Liver (tissue), 9 donors: ENCODE results near the gene ZNF492. TPM values are rescaled to one million over a fixed set of nuclear protein-coding genes. Genes with fewer than 3 reads are reported as not detected.
A peak's percentile ranks its signal among the peaks of the same experiment; 100 is the strongest.

Source experiments
- DNase-seq: peaks from one replicate; pipeline ENCODE4 v3.0.0-alpha.2; 2017; ENCODE audit warnings: low spot score
- H3K27ac ChIP-seq, 2 donors: one replicate each; pipeline ENCODE4 v1.7.0; 2013; ENCODE audit warnings: inconsistent platforms in 2 of 2, low read length in 2 of 2, control low read depth in 1 of 2, low read depth in 1 of 2, mild to moderate bottlenecking in 1 of 2
- H3K27me3 ChIP-seq, 4 donors: one replicate each; pipeline versions ENCODE4 v1.6.1 to v1.7.0; 2013; ENCODE audit warnings: low read length in 3 of 4, inconsistent platforms in 1 of 4, mild to moderate bottlenecking in 1 of 4, moderate library complexity in 1 of 4; ENCODE audit not compliant: control insufficient read depth in 4 of 4, insufficient read depth in 4 of 4
- H3K36me3 ChIP-seq, 4 donors: one replicate each; pipeline versions ENCODE4 v1.6.1 to v1.7.0; 2013; ENCODE audit warnings: low read length in 3 of 4, mild to moderate bottlenecking in 3 of 4, low read depth in 1 of 4, moderate library complexity in 1 of 4; ENCODE audit not compliant: control insufficient read depth in 4 of 4, insufficient read depth in 3 of 4
- H3K4me1 ChIP-seq, 4 donors: one replicate each; pipeline versions ENCODE4 v1.6.1 to v1.7.0; 2013; ENCODE audit warnings: low read length in 3 of 4, mild to moderate bottlenecking in 3 of 4, moderate library complexity in 1 of 4; ENCODE audit not compliant: control insufficient read depth in 4 of 4, insufficient read depth in 4 of 4
- H3K4me3 ChIP-seq, 3 donors: one replicate each; pipeline versions ENCODE4 v1.6.1 to v1.7.0; 2013; ENCODE audit warnings: low read length in 3 of 3, control low read depth in 1 of 3, low read depth in 1 of 3, mild to moderate bottlenecking in 1 of 3
- H3K9ac ChIP-seq, 2 donors: one replicate each; pipeline ENCODE4 v1.7.0; 2013; ENCODE audit warnings: low read length in 2 of 2, mild to moderate bottlenecking in 2 of 2, moderate library complexity in 2 of 2, control low read depth in 1 of 2, low read depth in 1 of 2
- H3K9me3 ChIP-seq, 4 donors: one replicate each; pipeline versions ENCODE4 v1.6.1 to v1.7.0; 2013; ENCODE audit warnings: low read length in 3 of 4; ENCODE audit not compliant: control insufficient read depth in 4 of 4
- CTCF ChIP-seq: fragments of 150-350 bp; IDR thresholded peaks from 2 replicates; pipeline ENCODE4 v1.5.1; 2017; ENCODE audit warnings: improper control_type of control experiment, low read depth, low read length; ENCODE audit not compliant: missing input control
- EGR1 ChIP-seq, 2 donors: IDR thresholded peaks; 2 replicates each; pipeline ENCODE4 v1.6.1; 2016 to 2018; ENCODE audit warnings: antibody characterized with exemption in 2 of 2, low read depth in 2 of 2
- FOXA1 ChIP-seq: IDR thresholded peaks from 2 replicates; pipeline ENCODE4 v1.6.1; 2016; ENCODE audit warnings: antibody characterized with exemption
- FOXA2 ChIP-seq: IDR thresholded peaks from 2 replicates; pipeline ENCODE4 v1.6.1; 2016; ENCODE audit warnings: antibody characterized with exemption
- GABPA ChIP-seq, 2 donors: IDR thresholded peaks in 1 of 2; conservative IDR thresholded peaks in 1 of 2; 2 replicates each; pipeline ENCODE4 v1.6.1; 2016; ENCODE audit warnings: antibody characterized with exemption in 2 of 2, mild to moderate bottlenecking in 1 of 2, moderate library complexity in 1 of 2
- HNF4A ChIP-seq, 2 donors: conservative IDR thresholded peaks; 2 replicates each; pipeline ENCODE4 v1.6.1; 2016; ENCODE audit warnings: antibody characterized with exemption in 2 of 2, mild to moderate bottlenecking in 2 of 2
- HNF4G ChIP-seq: IDR thresholded peaks from 2 replicates; pipeline ENCODE4 v1.6.1; 2016; ENCODE audit warnings: antibody characterized with exemption
- JUND ChIP-seq, 2 donors: IDR thresholded peaks; 2 replicates each; pipeline ENCODE4 v1.6.1; 2016; ENCODE audit warnings: antibody characterized with exemption in 2 of 2
- NR2F2 ChIP-seq: IDR thresholded peaks from 2 replicates; pipeline ENCODE4 v1.6.1; 2016; ENCODE audit warnings: antibody characterized with exemption
- RAD21 ChIP-seq, 2 donors: IDR thresholded peaks; 2 replicates each; pipeline ENCODE4 v1.6.1; 2016; ENCODE audit warnings: antibody characterized with exemption in 2 of 2, mild to moderate bottlenecking in 2 of 2
- REST ChIP-seq: IDR thresholded peaks from 2 replicates; pipeline ENCODE4 v1.6.1; 2016; ENCODE audit warnings: antibody characterized with exemption, mild to moderate bottlenecking
- RXRA ChIP-seq, 2 donors: IDR thresholded peaks; 2 replicates each; pipeline ENCODE4 v1.6.1; 2017 to 2018; ENCODE audit warnings: antibody characterized with exemption in 2 of 2, mild to moderate bottlenecking in 1 of 2
- SP1 ChIP-seq: IDR thresholded peaks from 2 replicates; pipeline ENCODE4 v1.6.1; 2018; ENCODE audit warnings: antibody characterized with exemption, mild to moderate bottlenecking
- TAF1 ChIP-seq: conservative IDR thresholded peaks from 2 replicates; pipeline ENCODE4 v1.6.1; 2016; ENCODE audit warnings: antibody characterized with exemption, mild to moderate bottlenecking
- YY1 ChIP-seq: IDR thresholded peaks from 2 replicates; pipeline ENCODE4 v1.6.1; 2016; ENCODE audit warnings: antibody characterized with exemption, mild to moderate bottlenecking
- WGBS: extraction: QIAGEN DNeasy Blood & Tissue Kit; methylation state at CpG from one replicate; pipeline ENCODE4 v1.1.7; 2013; 5-methylcytosine and 5-hydroxymethylcytosine counted together
- polyA plus RNA-seq, 2 donors: library from polyadenylated mRNA; stranded (reverse) in 1 of 2; unstranded in 1 of 2; fragments of 200-250 nt in 1 of 2; fragments of >200 nt in 1 of 2; fragmentation: Nextera tagmentation in 1 of 2; extraction: Ambion mirVana in 1 of 2; gene quantifications; one replicate each; pipeline versions ENCODE4 v1.2.1 to v1.2.3, GENCODE V29; 2013 to 2015
- total RNA-seq, 2 donors: library from RNA; depleted of rRNA; stranded (reverse); fragments of >200 nt; gene quantifications; one replicate each; pipeline ENCODE4 v1.2.3, GENCODE V29; 2014
- TF ChIP-seq, protein P1 (sequence below): IDR thresholded peaks from 2 replicates; pipeline ENCODE4 v1.6.1; 2016; ENCODE audit warnings: antibody characterized with exemption
- TF ChIP-seq, protein P2 (sequence below): IDR thresholded peaks from 2 replicates; pipeline ENCODE4 v1.6.1; 2016; ENCODE audit warnings: antibody characterized with exemption
- donor health status: healthy.
- donor health status: healthy.
- donor health status: healthy.
- donor health status: healthy.
- donor health status: healthy.

ZNF492 gene
- total and polyA plus RNA-seq, 4 donors: under 0.01 to 2.4 (median 0.01) TPM; not detected in 1

- Histone ChIP-seq H3K36me3 (no peaks in the 10 kb centered on the region), H3K27me3 (peaks cover 0 to 4% (median 0%) of the 10 kb centered on the region in 4 donors), H3K4me3 (no peak overlapping the region), H3K9me3 (peaks cover 3 to 16% (median 6%) of the 10 kb centered on the region in 4 donors), H3K9ac (no peak overlapping the region), H3K4me1 (no peaks in the 10 kb centered on the region), H3K27ac (no peak overlapping the region)
- DNase-seq: no peak
- TF ChIP-seq, protein P1, sequence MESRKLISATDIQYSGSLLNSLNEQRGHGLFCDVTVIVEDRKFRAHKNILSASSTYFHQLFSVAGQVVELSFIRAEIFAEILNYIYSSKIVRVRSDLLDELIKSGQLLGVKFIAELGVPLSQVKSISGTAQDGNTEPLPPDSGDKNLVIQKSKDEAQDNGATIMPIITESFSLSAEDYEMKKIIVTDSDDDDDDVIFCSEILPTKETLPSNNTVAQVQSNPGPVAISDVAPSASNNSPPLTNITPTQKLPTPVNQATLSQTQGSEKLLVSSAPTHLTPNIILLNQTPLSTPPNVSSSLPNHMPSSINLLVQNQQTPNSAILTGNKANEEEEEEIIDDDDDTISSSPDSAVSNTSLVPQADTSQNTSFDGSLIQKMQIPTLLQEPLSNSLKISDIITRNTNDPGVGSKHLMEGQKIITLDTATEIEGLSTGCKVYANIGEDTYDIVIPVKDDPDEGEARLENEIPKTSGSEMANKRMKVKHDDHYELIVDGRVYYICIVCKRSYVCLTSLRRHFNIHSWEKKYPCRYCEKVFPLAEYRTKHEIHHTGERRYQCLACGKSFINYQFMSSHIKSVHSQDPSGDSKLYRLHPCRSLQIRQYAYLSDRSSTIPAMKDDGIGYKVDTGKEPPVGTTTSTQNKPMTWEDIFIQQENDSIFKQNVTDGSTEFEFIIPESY: no peak
- TF ChIP-seq TAF1: no peak
- no peak for TF ChIP-seq REST
- 80% methylated on average over 1 of the region's 1 CpG for WGBS
Observed at GRCh38 chr19:22620912-22621311, 13.2 kb upstream of the ZNF492 start.

DNA sequence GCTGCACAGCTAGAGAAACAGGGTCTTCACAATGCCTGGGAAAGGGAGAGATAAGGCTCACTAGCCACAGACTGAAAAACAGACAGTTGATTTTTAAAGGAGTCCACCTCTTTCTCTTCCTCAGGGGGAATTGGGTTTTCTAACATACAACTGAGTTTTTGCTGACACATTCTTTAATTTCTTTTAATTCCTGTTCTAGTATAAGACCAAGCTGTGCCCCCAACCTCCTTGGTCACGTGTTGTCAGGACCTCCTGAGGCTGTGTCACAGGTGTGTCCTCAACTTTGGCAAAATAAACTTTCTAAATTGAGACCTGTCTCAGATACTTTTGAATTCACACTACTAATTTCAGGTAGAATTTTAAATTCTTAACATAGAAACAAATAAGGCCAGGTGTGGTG lies 12.1 kb upstream of the ZNF492 start:
- Histone ChIP-seq H3K9ac (no peak overlapping the region), H3K4me1 (no peaks in the 10 kb centered on the region), H3K9me3 (peaks cover 0 to 8% (median 5%) of the 10 kb centered on the region in 4 donors), H3K27ac (no peak overlapping the region), H3K27me3 (peaks cover 0 to 4% (median 0%) of the 10 kb centered on the region in 4 donors), H3K4me3 (no peak overlapping the region), H3K36me3 (no peaks in the 10 kb centered on the region)
- 46% methylated on average over 1 of the region's 1 CpG for WGBS
- TF ChIP-seq YY1: no peak
- TF ChIP-seq SP1: no peak
- no peak for TF ChIP-seq RAD21 (IDR thresholded peaks at IDR 0.05)
- no peak for DNase-seq

GRCh38 chr19:22622901-22623840 lies 11.0 kb upstream of the ZNF492 start:
- Histone ChIP-seq H3K9ac (no peak overlapping the region), H3K4me3 (peak overlapping the region in 1 of 3 donors; percentile 32), H3K27ac (no peak overlapping the region), H3K36me3 (no peaks in the 10 kb centered on the region), H3K27me3 (peaks cover 0 to 4% (median 0%) of the 10 kb centered on the region in 4 donors), H3K4me1 (no peaks in the 10 kb centered on the region), H3K9me3 (peaks cover 0 to 10% (median 2%) of the 10 kb centered on the region in 4 donors)
- DNase-seq: no peak
- WGBS: 7% methylated on average over 71 of the region's 71 CpGs
- no peak for TF ChIP-seq SP1
- TF ChIP-seq FOXA2: no peak
- no peak for TF ChIP-seq JUND (IDR thresholded peaks at IDR 0.05)
- TF ChIP-seq GABPA (IDR thresholded peaks at IDR 0.05 in 1 of 2, conservative IDR thresholded peaks at IDR 0.05 in 1 of 2): no peak
- TF ChIP-seq, protein P2, sequence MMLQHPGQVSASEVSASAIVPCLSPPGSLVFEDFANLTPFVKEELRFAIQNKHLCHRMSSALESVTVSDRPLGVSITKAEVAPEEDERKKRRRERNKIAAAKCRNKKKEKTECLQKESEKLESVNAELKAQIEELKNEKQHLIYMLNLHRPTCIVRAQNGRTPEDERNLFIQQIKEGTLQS: no peak
- no peak for TF ChIP-seq TAF1
- no peak for TF ChIP-seq FOXA1
- no peak for TF ChIP-seq NR2F2
- no peak for TF ChIP-seq HNF4A (conservative IDR thresholded peaks at IDR 0.05)
- no peak for TF ChIP-seq RAD21 (IDR thresholded peaks at IDR 0.05)
- TF ChIP-seq, protein P1: no peak
- no peak for TF ChIP-seq CTCF
- TF ChIP-seq YY1: no peak
- TF ChIP-seq EGR1 (IDR thresholded peaks at IDR 0.05; ENCODE audit: low read depth in 2 of 2): no peak
- TF ChIP-seq HNF4G: no peak
- no peak for TF ChIP-seq RXRA (IDR thresholded peaks at IDR 0.05)
